Peyer's patch (tissue), 4 donors: ENCODE measurements around the gene PDE4D. TPM values are rescaled to one million over a fixed set of nuclear protein-coding genes. Genes with fewer than 3 reads are reported as not detected.
A peak's percentile ranks its signal among the peaks of the same experiment; 100 is the strongest.
"Not testable (repeated sequence)": the region's sequence is repeated elsewhere in the genome, so short reads cannot be mapped to it uniquely, and the experiment has no call there.

ENCODE experiments used
- DNase-seq, 3 donors: peaks; one replicate each; pipeline ENCODE4 v3.0.0-alpha.2; 2017 to 2019
- H3K27ac ChIP-seq, 4 donors: fragments of 200-600 bp; sonication (generic); one replicate each; pipeline ENCODE4 v1.5.1; 2016 to 2019
- H3K27me3 ChIP-seq, 2 donors: fragments of 200-600 bp; sonication (generic); one replicate each; pipeline ENCODE4 v1.5.1; 2019
- H3K36me3 ChIP-seq, 3 donors: fragments of 200-600 bp; sonication (generic); one replicate each; pipeline ENCODE4 v1.5.1; 2016 to 2019
- H3K4me1 ChIP-seq, 4 donors: fragments of 200-600 bp; sonication (generic); one replicate each; pipeline ENCODE4 v1.5.1; 2016 to 2019
- H3K4me3 ChIP-seq, 4 donors: fragments of 200-600 bp; sonication (generic); 1 replicate in 3 of 4; 2 replicates in 1 of 4; pipeline ENCODE4 v1.5.1; 2016 to 2019; ENCODE audit warnings: mild to moderate bottlenecking in 1 of 4
- H3K9me3 ChIP-seq, 4 donors: fragments of 200-600 bp; sonication (generic); one replicate each; pipeline ENCODE4 v1.5.1; 2016 to 2019; ENCODE audit warnings: mild to moderate bottlenecking in 1 of 4
- CTCF ChIP-seq, 6 experiments: fragments of 450-650 bp in 4 of 6; fragments of 200-600 bp in 2 of 6; sonication (generic) in 1 of 6; IDR thresholded peaks; one replicate each; pipeline ENCODE4 v1.5.1; 2017 to 2019; ENCODE audit warnings: antibody characterized with exemption in 6 of 6, mild to moderate bottlenecking in 3 of 6, moderate library complexity in 1 of 6
- POLR2A ChIP-seq, 2 donors: fragments of 450-650 bp; IDR thresholded peaks; one replicate each; pipeline ENCODE4 v1.5.1; 2017; ENCODE audit warnings: antibody characterized with exemption in 2 of 2, mild to moderate bottlenecking in 2 of 2, moderate library complexity in 2 of 2
- total RNA-seq, 4 donors: library from RNA; depleted of rRNA; stranded (reverse); fragments of >200 nt; gene quantifications; one replicate each; pipeline ENCODE4 v1.1.0, GENCODE V29; 2016

Gene PDE4D
- total RNA-seq, 4 donors from 2014 or later, result 19.8 to 89.1 (median 43.9) TPM

DNA sequence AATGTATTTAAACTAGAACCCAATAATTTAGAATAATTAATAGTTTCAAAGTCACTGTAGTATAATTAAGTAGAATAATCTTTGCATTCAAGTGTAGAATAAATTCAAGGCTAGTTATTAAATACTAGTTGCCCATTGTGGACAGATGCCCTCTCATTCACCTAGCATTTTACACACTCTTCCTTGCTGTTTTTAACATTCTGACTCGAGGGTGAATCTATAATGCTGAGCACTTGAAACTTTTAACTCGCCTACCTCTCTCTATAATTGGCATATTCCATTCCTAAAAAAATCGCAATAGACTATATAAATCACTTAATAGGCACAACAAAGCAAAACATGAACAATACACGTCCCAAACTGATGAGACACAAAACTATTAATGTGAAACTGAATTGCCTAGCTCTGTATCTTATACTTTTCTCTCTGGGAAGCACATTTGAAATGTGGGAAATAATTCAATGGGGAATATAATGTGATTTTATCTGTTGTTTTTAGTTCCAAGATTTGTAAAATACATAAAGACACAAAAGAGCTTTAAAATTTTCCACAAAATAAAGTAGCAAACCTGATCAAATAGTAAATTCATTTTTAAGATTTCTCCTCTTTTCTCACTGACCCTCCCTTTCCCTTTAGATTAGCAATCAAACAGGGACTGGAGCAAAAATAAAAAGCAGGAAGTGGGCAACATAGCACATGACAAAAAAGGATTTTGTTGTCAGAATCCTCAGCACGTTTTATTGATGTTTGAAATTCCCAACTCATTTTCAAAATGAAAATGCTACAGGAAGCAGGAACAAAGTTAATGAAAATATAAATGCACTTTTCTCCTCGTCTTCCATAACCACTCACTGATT is 295.6 kb downstream of the PDE4D start:
- H3K4me1 ChIP-seq, result no peaks in the 10 kb centered on the region
- H3K36me3 ChIP-seq, result no peaks in the 10 kb centered on the region
- H3K27ac ChIP-seq, result peak overlapping the region in 2 of 4 donors; percentile 26 to 60
- H3K9me3 ChIP-seq, result no peaks in the 10 kb centered on the region
- no peak for TF ChIP-seq CTCF (IDR thresholded peaks at IDR 0.05)
- no peak for TF ChIP-seq POLR2A (IDR thresholded peaks at IDR 0.05)
- H3K4me3 ChIP-seq, result peak overlapping the region in 2 of 4 donors; percentile 21 to 27
- DNase-seq, result no peak
- no peaks in the 10 kb centered on the region for H3K27me3 ChIP-seq

- Histone ChIP-seq H3K4me1 (peaks cover 0 to 5% (median 0%) of the 10 kb centered on the region in 4 donors), H3K36me3 (no peaks in the 10 kb centered on the region), H3K9me3 (no peaks in the 10 kb centered on the region), H3K27me3 (no peaks in the 10 kb centered on the region), H3K4me3 (no peak overlapping the region), H3K27ac (no peak overlapping the region)
- TF ChIP-seq POLR2A (IDR thresholded peaks at IDR 0.05), result no peak
- no peak for TF ChIP-seq CTCF (IDR thresholded peaks at IDR 0.05)
- no peak for DNase-seq
These were observed 296.8 kb downstream of the PDE4D start for GRCh38 chr5:59596586-59597350.

DNA sequence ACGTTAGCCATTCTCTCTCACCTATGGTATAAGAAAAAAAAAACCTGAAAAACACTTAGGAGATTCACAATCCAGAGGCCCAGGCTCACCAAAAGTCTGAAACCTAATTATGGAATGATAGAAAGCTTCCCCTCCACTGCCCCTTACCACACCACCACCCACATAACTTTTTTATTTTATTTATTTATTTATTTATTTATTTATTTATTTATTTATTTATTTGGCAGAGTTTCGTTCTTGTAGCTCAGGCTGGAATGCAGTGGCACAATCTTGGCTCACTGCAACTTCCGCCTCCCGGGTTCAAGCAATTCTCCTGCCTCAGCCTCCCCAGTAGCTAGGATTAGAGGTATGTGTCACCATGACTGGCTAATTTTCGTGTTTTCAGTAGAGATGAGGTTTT is 299.4 kb downstream of the PDE4D start:
- H3K4me3 ChIP-seq, H3K27me3 ChIP-seq, H3K9me3 ChIP-seq, H3K36me3 ChIP-seq, H3K4me1 ChIP-seq, H3K27ac ChIP-seq, DNase-seq: not testable (repeated sequence)

DNA sequence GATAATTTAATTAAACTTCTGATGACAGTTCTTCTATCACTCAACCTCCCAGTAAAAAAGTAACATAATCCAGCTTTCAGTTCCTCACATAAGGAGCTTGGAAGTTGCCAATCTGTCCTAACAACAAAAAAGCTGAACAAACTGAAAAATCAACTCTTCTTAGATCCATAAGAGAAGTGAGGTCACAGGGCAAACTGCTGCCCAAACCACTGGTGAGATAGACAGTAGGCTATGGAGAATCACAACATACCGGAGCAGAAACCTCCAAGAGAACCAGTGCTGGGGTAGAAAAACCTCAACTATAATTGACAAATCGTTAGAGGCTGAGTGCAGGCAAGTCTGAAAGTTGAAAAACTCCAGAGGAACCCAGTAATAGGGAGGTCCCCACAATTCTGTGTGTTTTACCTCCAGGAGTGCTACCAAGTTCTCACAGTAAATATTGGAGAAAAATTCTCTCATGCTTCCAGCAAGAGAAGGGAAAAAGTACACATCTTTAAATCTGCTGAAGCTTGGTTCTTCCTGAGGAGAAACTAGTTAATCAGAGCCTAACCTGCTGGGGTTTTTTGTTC is 300.0 kb downstream of the PDE4D start:
- Histone ChIP-seq H3K36me3 (no peaks in the 10 kb centered on the region), H3K27me3 (no peaks in the 10 kb centered on the region), H3K4me3 (no peak overlapping the region), H3K27ac (no peak overlapping the region), H3K4me1 (peaks cover 0 to 14% (median 2%) of the 10 kb centered on the region in 4 donors), H3K9me3 (no peaks in the 10 kb centered on the region)
- TF ChIP-seq POLR2A (IDR thresholded peaks at IDR 0.05) (no peak), CTCF (IDR thresholded peaks at IDR 0.05) (no peak)
- no peak for DNase-seq

DNA sequence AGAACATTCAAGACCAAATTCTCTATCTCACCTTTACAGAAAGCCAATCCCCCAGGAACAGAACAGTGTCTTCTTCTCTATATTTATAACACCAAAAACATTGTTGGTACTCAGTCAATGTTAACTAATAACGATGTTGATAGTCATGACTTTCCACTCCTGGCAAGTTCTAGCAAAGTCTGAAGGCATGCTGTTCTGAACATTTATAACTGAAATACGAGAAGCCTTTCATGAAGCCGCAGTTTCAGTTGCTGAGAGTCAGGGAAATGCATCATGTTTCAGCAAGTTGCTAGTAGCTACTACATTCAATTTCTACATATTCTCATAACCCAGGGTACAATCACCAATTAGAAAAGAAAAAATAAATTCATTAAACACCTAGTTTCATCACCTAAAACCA is 301.4 kb downstream of the PDE4D start:
- Histone ChIP-seq H3K27ac (peak overlapping the region in 3 of 4 donors; percentile 16 to 76 (median 19)), H3K4me1 (peaks cover 0 to 26% (median 2%) of the 10 kb centered on the region in 4 donors), H3K9me3 (no peaks in the 10 kb centered on the region), H3K27me3 (no peaks in the 10 kb centered on the region), H3K4me3 (no peak overlapping the region), H3K36me3 (no peaks in the 10 kb centered on the region)
- TF ChIP-seq POLR2A (IDR thresholded peaks at IDR 0.05) (no peak), CTCF (IDR thresholded peaks at IDR 0.05) (no peak)
- DNase-seq, result no peak
